SK-N-SH treated with all-trans-retinoic acid at 6 μM for 48 hours (cell line): ENCODE data around the gene RTL10.

Source experiments
- ATAC-seq: fragments of 200-7000 bp; cut with Tn5 transposase; 3 replicates; pipeline ENCODE4 v1.9.1; 2020; ENCODE audit warnings: mild to moderate bottlenecking, moderate library complexity
- ARNTL ChIP-seq: fragments of 450-650 bp; formaldehyde crosslinking; IDR thresholded peaks from 2 replicates; pipeline ENCODE4 v1.5.0; 2020; ENCODE audit warnings: low read depth, mild to moderate bottlenecking, moderate library complexity, borderline replicate concordance
- BACH2 ChIP-seq: fragments of 250-450 bp; sonication (Bioruptor Pico); IDR thresholded peaks from 2 replicates; pipeline ENCODE4 v1.9.0; 2021; ENCODE audit warnings: mild to moderate bottlenecking, borderline replicate concordance
- CSDC2 ChIP-seq: fragments of 250-450 bp; sonication (Bioruptor Pico); IDR thresholded peaks from 2 replicates; pipeline ENCODE4 v1.5.0; 2020; ENCODE audit warnings: mild to moderate bottlenecking, moderate library complexity
- ESRRG ChIP-seq: fragments of 250-450 bp; sonication (Bioruptor Pico); IDR thresholded peaks from 2 replicates; pipeline ENCODE4 v1.6.1; 2021; ENCODE audit warnings: mild to moderate bottlenecking
- GLIS3 ChIP-seq: fragments of 250-450 bp; sonication (Bioruptor Pico); IDR thresholded peaks from 2 replicates; pipeline ENCODE4 v1.5.0; 2020; ENCODE audit warnings: mild to moderate bottlenecking, moderate library complexity
- ISL1 ChIP-seq: fragments of 250-450 bp; sonication (Bioruptor Pico); IDR thresholded peaks from 2 replicates; pipeline ENCODE4 v2.1.2; 2022; ENCODE audit warnings: mild to moderate bottlenecking, moderate library complexity
- PPARA ChIP-seq: fragments of 250-450 bp; sonication (Bioruptor Pico); IDR thresholded peaks from 2 replicates; pipeline ENCODE4 v1.5.0; 2020; ENCODE audit warnings: mild to moderate bottlenecking, borderline replicate concordance
- RARB ChIP-seq: fragments of 250-450 bp; sonication (Bioruptor Pico); IDR thresholded peaks from 2 replicates; pipeline ENCODE4 v1.8.0; 2021; ENCODE audit warnings: mild to moderate bottlenecking, moderate library complexity
- SNAI2 ChIP-seq: fragments of 250-450 bp; sonication (Bioruptor Pico); IDR thresholded peaks from 2 replicates; pipeline ENCODE4 v1.5.0; 2020; ENCODE audit warnings: mild to moderate bottlenecking, moderate library complexity
- TCF4 ChIP-seq: fragments of 250-450 bp; sonication (Bioruptor Pico); IDR thresholded peaks from 2 replicates; pipeline ENCODE4 v1.8.0; 2021; ENCODE audit warnings: mild to moderate bottlenecking, moderate library complexity, borderline replicate concordance
- TOX ChIP-seq: fragments of 250-450 bp; sonication (Bioruptor Pico); IDR thresholded peaks from 2 replicates; pipeline ENCODE4 v1.8.0; 2021; ENCODE audit warnings: mild to moderate bottlenecking, moderate library complexity, borderline replicate concordance
- ZC3H10 ChIP-seq: fragments of 250-450 bp; sonication (Bioruptor Pico); IDR thresholded peaks from 2 replicates; pipeline ENCODE4 v1.5.1; 2021; ENCODE audit warnings: mild to moderate bottlenecking, moderate library complexity
- ZFP3 ChIP-seq: fragments of 250-450 bp; sonication (Bioruptor Pico); IDR thresholded peaks from 2 replicates; pipeline ENCODE4 v1.5.0; 2020; ENCODE audit warnings: mild to moderate bottlenecking, moderate library complexity
- ZFP30 ChIP-seq: fragments of 450-650 bp; formaldehyde crosslinking; IDR thresholded peaks from 2 replicates; pipeline ENCODE4 v1.5.0; 2022; ENCODE audit warnings: mild to moderate bottlenecking, moderate library complexity
- ZNF565 ChIP-seq: fragments of 450-650 bp; formaldehyde crosslinking; conservative IDR thresholded peaks from 2 replicates; pipeline ENCODE4 v1.5.0; 2020; ENCODE audit warnings: low read depth, mild to moderate bottlenecking, moderate library complexity
- ZNF70 ChIP-seq: fragments of 450-650 bp; formaldehyde crosslinking; IDR thresholded peaks from 2 replicates; pipeline ENCODE4 v1.5.0; 2020; ENCODE audit warnings: mild to moderate bottlenecking, moderate library complexity
- ZNF8 ChIP-seq: fragments of 450-650 bp; formaldehyde crosslinking; IDR thresholded peaks from 2 replicates; pipeline ENCODE4 v1.5.0; 2020; ENCODE audit warnings: mild to moderate bottlenecking, moderate library complexity
- TF ChIP-seq, protein P1 (sequence below): fragments of 250-450 bp; sonication (Bioruptor Pico); IDR thresholded peaks from 2 replicates; pipeline ENCODE4 v1.8.0; 2021; ENCODE audit warnings: low read depth, mild to moderate bottlenecking, moderate library complexity, borderline replicate concordance
- TF ChIP-seq, protein P2 (sequence below): fragments of 250-450 bp; sonication (Bioruptor Pico); IDR thresholded peaks from 2 replicates; pipeline ENCODE4 v1.5.0; 2020; ENCODE audit warnings: mild to moderate bottlenecking, moderate library complexity
- TF ChIP-seq, protein P3 (sequence below): fragments of 250-450 bp; sonication (Bioruptor Pico); IDR thresholded peaks from 2 replicates; pipeline ENCODE4 v1.5.1; 2020; ENCODE audit warnings: low read depth, mild to moderate bottlenecking, moderate library complexity
- TF ChIP-seq, protein P4 (sequence below): fragments of 250-450 bp; sonication (Bioruptor Pico); IDR thresholded peaks from 2 replicates; pipeline ENCODE4 v1.5.1; 2021; ENCODE audit warnings: mild to moderate bottlenecking, moderate library complexity

The RTL10 gene

DNA sequence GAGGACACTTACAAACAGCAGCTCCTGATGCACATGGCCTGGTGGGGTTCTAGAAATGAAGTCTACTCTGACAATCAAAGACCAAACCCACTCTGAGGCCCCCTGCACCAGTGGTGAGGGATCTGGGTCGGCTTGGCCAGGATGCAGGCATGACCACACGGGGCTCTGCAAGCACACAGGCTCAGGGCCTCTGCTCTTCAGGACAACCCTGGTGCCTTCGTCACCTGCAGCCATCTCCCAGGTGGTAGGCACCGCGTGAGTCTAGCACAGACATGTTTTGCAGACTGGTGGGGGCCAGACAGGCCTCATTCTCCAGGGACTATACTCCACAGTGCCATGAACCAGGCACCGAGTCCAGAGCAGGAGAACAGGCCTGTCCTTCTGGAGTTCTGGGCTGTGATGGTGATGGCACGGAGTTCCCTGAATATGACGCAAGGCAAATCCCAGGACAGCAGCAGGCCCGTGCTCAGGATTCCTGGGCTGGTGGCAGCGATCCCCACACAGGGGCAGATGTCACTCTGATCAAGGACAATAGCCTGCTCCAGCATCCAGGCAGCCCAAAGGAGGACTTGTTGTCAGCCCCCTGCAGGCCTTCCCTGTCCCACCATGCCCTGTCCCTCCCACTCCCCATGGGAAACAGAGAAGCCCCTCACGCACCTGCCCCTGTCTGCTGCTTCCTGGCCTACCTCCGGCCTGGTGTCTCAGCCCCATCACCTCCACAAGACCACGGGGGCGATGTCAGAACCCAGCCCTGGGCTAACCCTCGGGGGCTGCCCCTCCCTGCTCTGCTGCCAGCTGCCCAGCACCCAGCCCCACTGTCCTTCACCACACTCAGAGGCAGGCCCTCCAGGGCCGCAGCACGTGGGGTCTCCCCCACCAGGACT lies 36.1 kb downstream of the RTL10 start:
- no peak for ATAC-seq

DNA sequence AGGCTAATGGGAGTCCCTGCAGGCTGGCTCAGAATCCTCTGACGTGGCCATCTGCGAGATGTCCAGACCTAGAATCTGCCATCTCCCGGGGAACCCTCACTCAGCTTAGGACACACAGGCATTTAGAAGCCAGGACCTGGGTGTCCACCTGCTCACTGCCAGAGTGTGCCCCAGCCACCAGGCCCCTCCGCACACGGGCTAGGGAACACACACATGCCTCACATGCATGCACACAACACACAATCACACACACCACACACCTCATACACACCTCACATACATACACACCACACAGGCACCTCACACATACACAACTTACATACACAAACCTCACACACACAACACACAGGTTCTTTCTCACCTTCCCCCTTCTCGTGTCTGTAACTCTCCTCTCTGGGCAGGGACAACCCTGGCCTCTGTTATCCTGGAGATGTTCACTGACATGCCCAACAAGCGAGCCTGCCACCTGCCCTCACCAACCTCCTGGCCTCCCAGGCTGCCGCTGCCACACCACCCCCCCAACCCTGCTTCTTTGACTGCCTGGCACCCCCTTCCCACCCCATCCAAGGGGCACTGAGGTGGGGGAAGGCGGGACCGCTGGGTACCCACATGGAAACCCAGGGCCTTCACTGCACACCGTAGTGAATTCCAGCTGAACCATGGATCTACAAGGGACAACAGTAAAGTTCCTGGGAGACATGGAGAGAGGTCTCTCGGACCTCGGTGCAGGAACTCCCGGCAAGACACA lies 38.1 kb downstream of the RTL10 start:
- TF ChIP-seq, protein P1, sequence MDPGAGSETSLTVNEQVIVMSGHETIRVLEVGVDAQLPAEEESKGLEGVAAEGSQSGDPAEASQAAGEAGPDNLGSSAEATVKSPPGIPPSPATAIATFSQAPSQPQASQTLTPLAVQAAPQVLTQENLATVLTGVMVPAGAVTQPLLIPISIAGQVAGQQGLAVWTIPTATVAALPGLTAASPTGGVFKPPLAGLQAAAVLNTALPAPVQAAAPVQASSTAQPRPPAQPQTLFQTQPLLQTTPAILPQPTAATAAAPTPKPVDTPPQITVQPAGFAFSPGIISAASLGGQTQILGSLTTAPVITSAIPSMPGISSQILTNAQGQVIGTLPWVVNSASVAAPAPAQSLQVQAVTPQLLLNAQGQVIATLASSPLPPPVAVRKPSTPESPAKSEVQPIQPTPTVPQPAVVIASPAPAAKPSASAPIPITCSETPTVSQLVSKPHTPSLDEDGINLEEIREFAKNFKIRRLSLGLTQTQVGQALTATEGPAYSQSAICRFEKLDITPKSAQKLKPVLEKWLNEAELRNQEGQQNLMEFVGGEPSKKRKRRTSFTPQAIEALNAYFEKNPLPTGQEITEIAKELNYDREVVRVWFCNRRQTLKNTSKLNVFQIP, result no peak
- TF ChIP-seq BACH2 (CRISPR knock-in tag), result no peak
- TF ChIP-seq ZFP3 (CRISPR knock-in tag), result no peak
- no peak for TF ChIP-seq PPARA
- TF ChIP-seq SNAI2 (CRISPR knock-in tag), result no peak
- no peak for TF ChIP-seq ZFP30
- TF ChIP-seq, protein P2, sequence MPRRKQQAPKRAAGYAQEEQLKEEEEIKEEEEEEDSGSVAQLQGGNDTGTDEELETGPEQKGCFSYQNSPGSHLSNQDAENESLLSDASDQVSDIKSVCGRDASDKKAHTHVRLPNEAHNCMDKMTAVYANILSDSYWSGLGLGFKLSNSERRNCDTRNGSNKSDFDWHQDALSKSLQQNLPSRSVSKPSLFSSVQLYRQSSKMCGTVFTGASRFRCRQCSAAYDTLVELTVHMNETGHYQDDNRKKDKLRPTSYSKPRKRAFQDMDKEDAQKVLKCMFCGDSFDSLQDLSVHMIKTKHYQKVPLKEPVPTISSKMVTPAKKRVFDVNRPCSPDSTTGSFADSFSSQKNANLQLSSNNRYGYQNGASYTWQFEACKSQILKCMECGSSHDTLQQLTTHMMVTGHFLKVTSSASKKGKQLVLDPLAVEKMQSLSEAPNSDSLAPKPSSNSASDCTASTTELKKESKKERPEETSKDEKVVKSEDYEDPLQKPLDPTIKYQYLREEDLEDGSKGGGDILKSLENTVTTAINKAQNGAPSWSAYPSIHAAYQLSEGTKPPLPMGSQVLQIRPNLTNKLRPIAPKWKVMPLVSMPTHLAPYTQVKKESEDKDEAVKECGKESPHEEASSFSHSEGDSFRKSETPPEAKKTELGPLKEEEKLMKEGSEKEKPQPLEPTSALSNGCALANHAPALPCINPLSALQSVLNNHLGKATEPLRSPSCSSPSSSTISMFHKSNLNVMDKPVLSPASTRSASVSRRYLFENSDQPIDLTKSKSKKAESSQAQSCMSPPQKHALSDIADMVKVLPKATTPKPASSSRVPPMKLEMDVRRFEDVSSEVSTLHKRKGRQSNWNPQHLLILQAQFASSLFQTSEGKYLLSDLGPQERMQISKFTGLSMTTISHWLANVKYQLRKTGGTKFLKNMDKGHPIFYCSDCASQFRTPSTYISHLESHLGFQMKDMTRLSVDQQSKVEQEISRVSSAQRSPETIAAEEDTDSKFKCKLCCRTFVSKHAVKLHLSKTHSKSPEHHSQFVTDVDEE (CRISPR knock-in tag), result no peak
- no peak for TF ChIP-seq ZNF8 (CRISPR knock-in tag)
- TF ChIP-seq, protein P3, sequence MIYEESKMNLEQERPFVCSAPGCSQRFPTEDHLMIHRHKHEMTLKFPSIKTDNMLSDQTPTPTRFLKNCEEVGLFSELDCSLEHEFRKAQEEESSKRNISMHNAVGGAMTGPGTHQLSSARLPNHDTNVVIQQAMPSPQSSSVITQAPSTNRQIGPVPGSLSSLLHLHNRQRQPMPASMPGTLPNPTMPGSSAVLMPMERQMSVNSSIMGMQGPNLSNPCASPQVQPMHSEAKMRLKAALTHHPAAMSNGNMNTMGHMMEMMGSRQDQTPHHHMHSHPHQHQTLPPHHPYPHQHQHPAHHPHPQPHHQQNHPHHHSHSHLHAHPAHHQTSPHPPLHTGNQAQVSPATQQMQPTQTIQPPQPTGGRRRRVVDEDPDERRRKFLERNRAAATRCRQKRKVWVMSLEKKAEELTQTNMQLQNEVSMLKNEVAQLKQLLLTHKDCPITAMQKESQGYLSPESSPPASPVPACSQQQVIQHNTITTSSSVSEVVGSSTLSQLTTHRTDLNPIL (CRISPR knock-in tag), result no peak
- no peak for TF ChIP-seq ESRRG (CRISPR knock-in tag)
- no peak for TF ChIP-seq ZNF565 (CRISPR knock-in tag)
- TF ChIP-seq, protein P4, sequence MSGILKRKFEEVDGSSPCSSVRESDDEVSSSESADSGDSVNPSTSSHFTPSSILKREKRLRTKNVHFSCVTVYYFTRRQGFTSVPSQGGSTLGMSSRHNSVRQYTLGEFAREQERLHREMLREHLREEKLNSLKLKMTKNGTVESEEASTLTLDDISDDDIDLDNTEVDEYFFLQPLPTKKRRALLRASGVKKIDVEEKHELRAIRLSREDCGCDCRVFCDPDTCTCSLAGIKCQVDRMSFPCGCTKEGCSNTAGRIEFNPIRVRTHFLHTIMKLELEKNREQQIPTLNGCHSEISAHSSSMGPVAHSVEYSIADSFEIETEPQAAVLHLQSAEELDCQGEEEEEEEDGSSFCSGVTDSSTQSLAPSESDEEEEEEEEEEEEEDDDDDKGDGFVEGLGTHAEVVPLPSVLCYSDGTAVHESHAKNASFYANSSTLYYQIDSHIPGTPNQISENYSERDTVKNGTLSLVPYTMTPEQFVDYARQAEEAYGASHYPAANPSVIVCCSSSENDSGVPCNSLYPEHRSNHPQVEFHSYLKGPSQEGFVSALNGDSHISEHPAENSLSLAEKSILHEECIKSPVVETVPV (CRISPR knock-in tag), result no peak
- ATAC-seq, result no peak

More for the DNA sequence above, 36.1 kb downstream of the RTL10 start:
- TF ChIP-seq ISL1 (CRISPR knock-in tag) (no peak), ESRRG (CRISPR knock-in tag) (no peak), CSDC2 (CRISPR knock-in tag) (no peak), GLIS3 (CRISPR knock-in tag) (no peak), TCF4 (no peak), BACH2 (CRISPR knock-in tag) (no peak), ZNF565 (CRISPR knock-in tag) (no peak), ZNF70 (CRISPR knock-in tag) (no peak), ZC3H10 (CRISPR knock-in tag) (no peak), ZFP3 (CRISPR knock-in tag) (no peak), RARB (CRISPR knock-in tag) (no peak), PPARA (no peak), ZFP30 (no peak), ARNTL (CRISPR knock-in tag) (no peak), TOX (CRISPR knock-in tag) (no peak), ZNF8 (CRISPR knock-in tag) (no peak)
- TF ChIP-seq, protein P2 (CRISPR knock-in tag), result no peak
- TF ChIP-seq, protein P1, result no peak
